Keratinocyte (primary cell): Measurements from ENCODE around the gene USP49. TPM values are rescaled to one million over a fixed set of nuclear protein-coding genes. Genes with fewer than 3 reads are reported as not detected.

Source experiments
- DNase-seq: peaks from one replicate; pipeline ENCODE4 v3.0.0-alpha.2; 2011; ENCODE audit warnings: low read depth, missing footprints, low spot score
- FAIRE-seq: peaks from 2 replicates; lab custom pipeline; 2011; peaks lifted over from hg19 to GRCh38; lab: Jason Lieb, UNC
- H2AFZ ChIP-seq: 2 replicates; pipeline ENCODE4 v1.6.0; 2012; ENCODE audit warnings: low read length, control low read depth, inconsistent platforms; ENCODE audit not compliant: control insufficient read depth
- H3K27ac ChIP-seq: 2 replicates; pipeline ENCODE4 v1.5.1; 2011; ENCODE audit warnings: low read length; ENCODE audit not compliant: control insufficient read depth, insufficient read depth
- H3K27me3 ChIP-seq: 3 replicates; pipeline ENCODE4 v1.6.0; 2011; ENCODE audit warnings: low read length; ENCODE audit not compliant: control insufficient read depth, insufficient read depth; ENCODE audit errors: extremely low read depth
- H3K36me3 ChIP-seq, 2 experiments: 2 replicates in 1 of 2; 3 replicates in 1 of 2; pipeline ENCODE4 v1.5.1; 2011; ENCODE audit warnings: low read length in 2 of 2, mild to moderate bottlenecking in 1 of 2; ENCODE audit not compliant: control insufficient read depth in 2 of 2, insufficient read depth in 2 of 2; ENCODE audit errors: extremely low read depth in 1 of 2
- H3K4me1 ChIP-seq: 3 replicates; pipeline ENCODE4 v1.5.1; 2011; ENCODE audit warnings: low read length; ENCODE audit not compliant: control insufficient read depth, insufficient read depth; ENCODE audit errors: extremely low read depth
- H3K4me2 ChIP-seq: 3 replicates; pipeline ENCODE4 v1.6.0; 2011; ENCODE audit warnings: low read depth, low read length; ENCODE audit not compliant: control insufficient read depth, insufficient read depth; ENCODE audit errors: extremely low read depth
- H3K4me3 ChIP-seq, 3 experiments: fragments of 200-600 bp in 1 of 3; sonication (generic) in 1 of 3; 2 replicates in 2 of 3; 3 replicates in 1 of 3; pipeline ENCODE4 v1.5.1; 2011 to 2016; ENCODE audit warnings: low read length in 3 of 3, mild to moderate bottlenecking in 3 of 3, control low read depth in 2 of 3, inconsistent platforms in 1 of 3, low read depth in 1 of 3, mixed read lengths in 1 of 3, mixed run types in 1 of 3, moderate library complexity in 1 of 3; ENCODE audit not compliant: control insufficient read depth in 2 of 3, insufficient read depth in 2 of 3; ENCODE audit errors: extremely low read depth in 1 of 3
- H3K79me2 ChIP-seq: 2 replicates; pipeline ENCODE4 v1.6.0; 2012; ENCODE audit warnings: low read length; ENCODE audit not compliant: control insufficient read depth, insufficient read depth
- H3K9ac ChIP-seq: 3 replicates; pipeline ENCODE4 v1.6.0; 2011; ENCODE audit warnings: low read length; ENCODE audit not compliant: control insufficient read depth, insufficient read depth; ENCODE audit errors: extremely low read depth
- H3K9me1 ChIP-seq: 3 replicates; pipeline ENCODE4 v1.6.0; 2011; ENCODE audit warnings: low read length; ENCODE audit not compliant: control insufficient read depth, insufficient read depth; ENCODE audit errors: extremely low read depth
- H3K9me3 ChIP-seq: 2 replicates; pipeline ENCODE4 v1.5.1; 2012; ENCODE audit warnings: low read depth, low read length; ENCODE audit not compliant: control insufficient read depth
- H4K20me1 ChIP-seq: 3 replicates; pipeline ENCODE4 v1.6.0; 2011; ENCODE audit warnings: low read length; ENCODE audit not compliant: control insufficient read depth, insufficient read depth; ENCODE audit errors: extremely low read depth
- CTCF ChIP-seq, 3 experiments: IDR thresholded peaks in 1 of 3; conservative IDR thresholded peaks in 1 of 3; optimal IDR thresholded peaks in 1 of 3; 2 replicates in 2 of 3; 3 replicates in 1 of 3; pipeline versions ENCODE3 to v1.5.1; 2011; ENCODE audit warnings: low read length in 3 of 3, mild to moderate bottlenecking in 3 of 3, moderate library complexity in 2 of 3, control low read depth in 1 of 3, inconsistent platforms in 1 of 3; ENCODE audit not compliant: insufficient read depth in 2 of 3; ENCODE audit errors: extremely low read depth in 1 of 3
- EZH2 ChIP-seq: IDR thresholded peaks from one replicate; pipeline ENCODE4 v1.6.1; 2012; ENCODE audit warnings: inconsistent platforms, mild to moderate bottlenecking, low read length, moderate library complexity
- dilution Hi-C: fragments of 300-500 bp; cut with MboI; formaldehyde crosslinking; loops from one replicate; pipeline ENCODE4 v1.7.0; 2020; ENCODE audit warnings: low sequenced_read_pairs; ENCODE audit not compliant: extremely low pct_ligation_motif_present
- polyA plus RNA-seq, 5 experiments: library from polyadenylated mRNA; depleted of rRNA in 3 of 5; stranded (reverse) in 3 of 5; stranded (forward) in 1 of 5; unstranded in 1 of 5; fragments of >200 nt; gene quantifications; 1 replicate in 1 of 5; 2 replicates in 3 of 5; 3 replicates in 1 of 5; pipeline versions ENCODE4 v1.2.1 to v1.2.3, GENCODE V29; 2011 to 2012; ENCODE audit warnings: missing spikeins in 2 of 5, low read depth in 1 of 5, low replicate concordance in 1 of 5

The USP49 gene
- polyA plus RNA-seq, 1 donor (not counting 4 experiments of a cell fraction or from before 2014, with no cell fraction given), result 2.3 TPM

GRCh38 chr6:41885930-41886329 lies 9.2 kb downstream of the USP49 start:
- no peak overlapping the region for H3K27ac ChIP-seq
- dilution Hi-C loops, result no loop called here
- no peak overlapping the region for H3K9ac ChIP-seq
- H3K79me2 ChIP-seq, result no peaks in the 10 kb centered on the region
- TF ChIP-seq EZH2 (no peak), CTCF (optimal IDR thresholded peaks at IDR 0.05 in 1 of 3, IDR thresholded peaks at IDR 0.05 in 1 of 3, conservative IDR thresholded peaks at IDR 0.05 in 1 of 3; ENCODE audit: extremely low read depth in 1 of 3, insufficient read depth in 2 of 3, low read length in 3 of 3) (no peak)
- H3K4me1 ChIP-seq, result no peaks in the 10 kb centered on the region
- no peaks in the 10 kb centered on the region for H3K27me3 ChIP-seq
- H3K9me3 ChIP-seq, result no peaks in the 10 kb centered on the region
- no peak overlapping the region for H2AFZ ChIP-seq
- H3K4me3 ChIP-seq, result no peak overlapping the region
- FAIRE-seq (no peak), DNase-seq (no peak)
- H3K36me3 ChIP-seq, result peaks cover 1 to 4% of the 10 kb centered on the region in 2 experiments
- H3K4me2 ChIP-seq, result no peak overlapping the region
- no peaks in the 10 kb centered on the region for H3K9me1 ChIP-seq
- H4K20me1 ChIP-seq, result no peaks in the 10 kb centered on the region

- no peak for TF ChIP-seq CTCF (optimal IDR thresholded peaks at IDR 0.05 in 1 of 3, IDR thresholded peaks at IDR 0.05 in 1 of 3, conservative IDR thresholded peaks at IDR 0.05 in 1 of 3; ENCODE audit: extremely low read depth in 1 of 3, insufficient read depth in 2 of 3, low read length in 3 of 3)
- TF ChIP-seq EZH2, result no peak
- DNase-seq (no peak), FAIRE-seq (no peak)
- Histone ChIP-seq H3K9ac (no peak overlapping the region), H3K4me1 (no peaks in the 10 kb centered on the region), H3K4me3 (no peak overlapping the region), H4K20me1 (no peaks in the 10 kb centered on the region), H3K27me3 (no peaks in the 10 kb centered on the region), H3K79me2 (no peaks in the 10 kb centered on the region), H3K9me3 (no peaks in the 10 kb centered on the region), H3K36me3 (peaks cover 1 to 4% of the 10 kb centered on the region in 2 experiments), H2AFZ (no peak overlapping the region), H3K27ac (no peak overlapping the region), H3K4me2 (no peak overlapping the region), H3K9me1 (no peaks in the 10 kb centered on the region)
- dilution Hi-C loops, result no loop called here
Observed at GRCh38 chr6:41884957-41885356, 10.2 kb downstream of the USP49 start.
